Ovary (tissue), 3 donors: ENCODE measurements around the gene COL8A1.

ENCODE experiments used
- POLR2A ChIP-seq: fragments of 450-650 bp; IDR thresholded peaks from one replicate; pipeline ENCODE4 v1.6.1; 2017; ENCODE audit warnings: antibody characterized with exemption, mild to moderate bottlenecking, moderate library complexity
- TF ChIP-seq, protein P1 (sequence below), 3 donors: fragments of 450-650 bp in 2 of 3; fragments of 200-600 bp in 1 of 3; IDR thresholded peaks; one replicate each; pipeline versions ENCODE4 v1.5.1 to v1.8.0; 2016 to 2022; ENCODE audit warnings: antibody characterized with exemption in 3 of 3, mild to moderate bottlenecking in 1 of 3
- donor health status: DM: no; HTN: no; CAD: no.

DNA sequence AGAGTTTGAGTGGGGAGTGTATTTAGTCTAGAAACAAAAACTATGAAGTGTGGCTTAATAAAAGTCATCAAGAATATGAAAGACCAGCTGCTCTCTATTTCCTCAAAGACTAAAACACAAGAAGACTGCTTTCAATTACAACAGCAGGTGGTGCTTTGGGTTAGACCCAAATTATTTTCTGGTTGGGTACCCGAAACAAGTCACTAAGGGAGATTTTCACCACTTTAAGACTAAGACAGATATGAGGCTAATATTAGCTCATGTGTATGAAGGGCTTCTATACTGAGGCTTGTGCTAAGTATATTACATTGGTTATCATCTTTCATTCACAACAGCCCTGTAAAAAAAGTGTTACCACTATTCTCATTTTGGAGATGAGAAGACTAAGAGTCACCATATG, 43.1 kb downstream of the COL8A1 start:
- no peak for TF ChIP-seq POLR2A
- TF ChIP-seq, protein P1, sequence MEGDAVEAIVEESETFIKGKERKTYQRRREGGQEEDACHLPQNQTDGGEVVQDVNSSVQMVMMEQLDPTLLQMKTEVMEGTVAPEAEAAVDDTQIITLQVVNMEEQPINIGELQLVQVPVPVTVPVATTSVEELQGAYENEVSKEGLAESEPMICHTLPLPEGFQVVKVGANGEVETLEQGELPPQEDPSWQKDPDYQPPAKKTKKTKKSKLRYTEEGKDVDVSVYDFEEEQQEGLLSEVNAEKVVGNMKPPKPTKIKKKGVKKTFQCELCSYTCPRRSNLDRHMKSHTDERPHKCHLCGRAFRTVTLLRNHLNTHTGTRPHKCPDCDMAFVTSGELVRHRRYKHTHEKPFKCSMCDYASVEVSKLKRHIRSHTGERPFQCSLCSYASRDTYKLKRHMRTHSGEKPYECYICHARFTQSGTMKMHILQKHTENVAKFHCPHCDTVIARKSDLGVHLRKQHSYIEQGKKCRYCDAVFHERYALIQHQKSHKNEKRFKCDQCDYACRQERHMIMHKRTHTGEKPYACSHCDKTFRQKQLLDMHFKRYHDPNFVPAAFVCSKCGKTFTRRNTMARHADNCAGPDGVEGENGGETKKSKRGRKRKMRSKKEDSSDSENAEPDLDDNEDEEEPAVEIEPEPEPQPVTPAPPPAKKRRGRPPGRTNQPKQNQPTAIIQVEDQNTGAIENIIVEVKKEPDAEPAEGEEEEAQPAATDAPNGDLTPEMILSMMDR (IDR thresholded peaks at IDR 0.05) = no peak
